NCI-H2227 (cell line): ENCODE data around the gene LRP3.

Source experiments
- DNase-seq: peaks from one replicate; lab custom pipeline; 2025; ENCODE audit not compliant: unreplicated experiment; lab: John Stamatoyannopoulos, UW

LRP3 gene

GRCh38 chr19:33236696-33237390 lies 42.7 kb downstream of the LRP3 start:
- DNase-seq: no peak

- no peak for DNase-seq
These were observed 44.5 kb downstream of the LRP3 start for GRCh38 chr19:33238481-33239149.

- no peak for DNase-seq
These were observed 45.3 kb downstream of the LRP3 start for GRCh38 chr19:33239223-33239975.

- no peak for DNase-seq
These were observed 46.1 kb downstream of the LRP3 start for GRCh38 chr19:33240181-33240771.

GRCh38 chr19:33241091-33241529 lies 47.0 kb downstream of the LRP3 start:
- no peak for DNase-seq

GRCh38 chr19:33241530-33242101 lies 47.5 kb downstream of the LRP3 start:
- DNase-seq: peak; percentile 68

GRCh38 chr19:33242131-33242530 lies 48.0 kb downstream of the LRP3 start:
- DNase-seq: no peak

GRCh38 chr19:33242911-33243310 lies 48.8 kb downstream of the LRP3 start:
- no peak for DNase-seq

GRCh38 chr19:33245948-33246708 lies 52.0 kb downstream of the LRP3 start:
- peak; percentile 51 for DNase-seq

GRCh38 chr19:33246709-33247440 lies 52.7 kb downstream of the LRP3 start:
- DNase-seq: no peak

- DNase-seq: no peak
These were observed 53.3 kb downstream of the LRP3 start for GRCh38 chr19:33247441-33247819.

- no peak for DNase-seq
These were observed 54.0 kb downstream of the LRP3 start for GRCh38 chr19:33248104-33248503.

GRCh38 chr19:33248553-33248953 lies 54.4 kb downstream of the LRP3 start:
- DNase-seq: no peak

GRCh38 chr19:33248954-33249613 lies 55.0 kb downstream of the LRP3 start:
- DNase-seq: no peak

- DNase-seq: no peak
These were observed 55.7 kb downstream of the LRP3 start for GRCh38 chr19:33249740-33250366.

GRCh38 chr19:33250500-33250899 lies 56.4 kb downstream of the LRP3 start:
- DNase-seq: no peak

GRCh38 chr19:33251076-33251475 lies 56.9 kb downstream of the LRP3 start:
- no peak for DNase-seq

GRCh38 chr19:33251526-33252090 lies 57.5 kb downstream of the LRP3 start:
- no peak for DNase-seq
